Activated CD4-positive, alpha-beta T cell treated with anti-CD3 and anti-CD28 coated beads, Interleukin-2, Interleukin-4, amounts not matched to agents 100 ng/mL and 50 ng/mL, durations not matched to agents 16 hours and 8 hours (primary cell): ENCODE data around the gene CORO1C.
A peak's percentile ranks its signal among the peaks of the same experiment; 100 is the strongest.
"Not testable (repeated sequence)": the region's sequence is repeated elsewhere in the genome, so short reads cannot be mapped to it uniquely, and the experiment has no call there.

Experiments used
- DNase-seq: peaks from one replicate; pipeline ENCODE4 v3.0.0-alpha.2; 2020; ENCODE audit warnings: low spot score

Gene CORO1C

GRCh38 chr12:108753976-108754375 is 22.7 kb upstream of the CORO1C start:
- no peak for DNase-seq

GRCh38 chr12:108752387-108752786 is 21.1 kb upstream of the CORO1C start:
- no peak for DNase-seq

- DNase-seq: no peak
Measured at GRCh38 chr12:108751821-108752220, 20.5 kb upstream of the CORO1C start.

GRCh38 chr12:108751003-108751402 is 19.7 kb upstream of the CORO1C start:
- DNase-seq: not testable (repeated sequence)

- DNase-seq: no peak
Measured at GRCh38 chr12:108750526-108750925, 19.2 kb upstream of the CORO1C start.

GRCh38 chr12:108747563-108747962 is 16.2 kb upstream of the CORO1C start:
- DNase-seq: no peak

GRCh38 chr12:108745641-108746040 is 14.3 kb upstream of the CORO1C start:
- DNase-seq: no peak

- DNase-seq: no peak
Measured at GRCh38 chr12:108744021-108744897, 12.9 kb upstream of the CORO1C start.

- no peak for DNase-seq
Measured at GRCh38 chr12:108738170-108738569, 6.9 kb upstream of the CORO1C start.

GRCh38 chr12:108735855-108736254 is 4.5 kb upstream of the CORO1C start:
- DNase-seq: no peak

GRCh38 chr12:108734200-108734906 is 3.0 kb upstream of the CORO1C start:
- DNase-seq: peak; percentile 45

GRCh38 chr12:108733230-108733531 is 1.9 kb upstream of the CORO1C start:
- not testable (repeated sequence) for DNase-seq

GRCh38 chr12:108732489-108733229 is 1.3 kb upstream of the CORO1C start:
- DNase-seq: no peak

GRCh38 chr12:108731866-108732461 is 646 bp upstream of the CORO1C start:
- peak; percentile 97 for DNase-seq

- DNase-seq: peak; percentile 26
Measured at GRCh38 chr12:108730365-108731104, 783 bp downstream of the CORO1C start.

GRCh38 chr12:108729612-108730364 is 1.5 kb downstream of the CORO1C start:
- DNase-seq: no peak

- no peak for DNase-seq
Measured at GRCh38 chr12:108728820-108729611, 2.3 kb downstream of the CORO1C start.

GRCh38 chr12:108727868-108728735 is 3.2 kb downstream of the CORO1C start:
- no peak for DNase-seq

GRCh38 chr12:108727161-108727560 is 4.2 kb downstream of the CORO1C start:
- no peak for DNase-seq
